ENCODE data around the gene MCCD1.

The MCCD1 gene

GRCh38 chr6:31560697-31561058 lies 31.9 kb downstream of the MCCD1 start:
- Histone ChIP-seq H3K27me3 (ENCODE audit: control insufficient read depth, insufficient read depth, low read length) (no peaks in the 10 kb centered on the region), H3K9ac (ENCODE audit: low read length) (no peak overlapping the region), H3K27ac (ENCODE audit: low read length) (no peak overlapping the region), H3K36me3 (ENCODE audit: control insufficient read depth, low read depth, low read length) (peaks cover 4% of the 10 kb centered on the region), H3K4me3 (ENCODE audit: low read length) (no peak overlapping the region), H3K9me3 (ENCODE audit: control insufficient read depth, low read depth, low read length) (no peaks in the 10 kb centered on the region), H3K4me1 (ENCODE audit: control insufficient read depth, low read depth, low read length) (no peaks in the 10 kb centered on the region)

- Histone ChIP-seq H3K36me3 (ENCODE audit: control insufficient read depth, low read depth, low read length) (no peaks in the 10 kb centered on the region), H3K4me3 (ENCODE audit: low read length) (no peak overlapping the region), H3K27me3 (ENCODE audit: control insufficient read depth, insufficient read depth, low read length) (no peaks in the 10 kb centered on the region), H3K9me3 (ENCODE audit: control insufficient read depth, low read depth, low read length) (no peaks in the 10 kb centered on the region), H3K9ac (ENCODE audit: low read length) (no peak overlapping the region), H3K27ac (ENCODE audit: low read length) (no peak overlapping the region), H3K4me1 (ENCODE audit: control insufficient read depth, low read depth, low read length) (no peaks in the 10 kb centered on the region)
Observed at GRCh38 chr6:31567531-31568370, 39.0 kb downstream of the MCCD1 start.

GRCh38 chr6:31568537-31568961 lies 39.8 kb downstream of the MCCD1 start:
- Histone ChIP-seq H3K9me3 (ENCODE audit: control insufficient read depth, low read depth, low read length) (no peaks in the 10 kb centered on the region), H3K4me3 (ENCODE audit: low read length) (no peak overlapping the region), H3K36me3 (ENCODE audit: control insufficient read depth, low read depth, low read length) (no peaks in the 10 kb centered on the region), H3K27me3 (ENCODE audit: control insufficient read depth, insufficient read depth, low read length) (no peaks in the 10 kb centered on the region), H3K4me1 (ENCODE audit: control insufficient read depth, low read depth, low read length) (no peaks in the 10 kb centered on the region), H3K27ac (ENCODE audit: low read length) (no peak overlapping the region), H3K9ac (ENCODE audit: low read length) (no peak overlapping the region)

- no peak overlapping the region for H3K4me3 ChIP-seq (ENCODE audit: low read length)
- H3K4me1 ChIP-seq (ENCODE audit: control insufficient read depth, low read depth, low read length) = no peaks in the 10 kb centered on the region
- no peaks in the 10 kb centered on the region for H3K27me3 ChIP-seq (ENCODE audit: control insufficient read depth, insufficient read depth, low read length)
- H3K9me3 ChIP-seq (ENCODE audit: control insufficient read depth, low read depth, low read length) = no peaks in the 10 kb centered on the region
- H3K27ac ChIP-seq (ENCODE audit: low read length) = no peak overlapping the region
- no peaks in the 10 kb centered on the region for H3K36me3 ChIP-seq (ENCODE audit: control insufficient read depth, low read depth, low read length)
- H3K9ac ChIP-seq (ENCODE audit: low read length) = no peak overlapping the region
Observed at GRCh38 chr6:31569861-31570536, 41.2 kb downstream of the MCCD1 start.

- Histone ChIP-seq H3K27me3 (ENCODE audit: control insufficient read depth, insufficient read depth, low read length) (peaks cover 6% of the 10 kb centered on the region), H3K27ac (ENCODE audit: low read length) (no peak within 1 kb of the TSS), H3K9me3 (ENCODE audit: control insufficient read depth, low read depth, low read length) (no peaks in the 10 kb centered on the region), H3K9ac (ENCODE audit: low read length) (no peak within 1 kb of the TSS), H3K4me1 (ENCODE audit: control insufficient read depth, low read depth, low read length) (no peaks in the 10 kb centered on the region), H3K4me3 (ENCODE audit: low read length) (no peak within 1 kb of the TSS), H3K36me3 (ENCODE audit: control insufficient read depth, low read depth, low read length) (no peaks in the 10 kb centered on the region)
Observed at GRCh38 chr6:31572041-31572911, 43.5 kb downstream of the MCCD1 start, which contains the start of gene LTA. Gene LTA (plus strand): TSS chr6:31572289. CDS start chr6:31572743, 454 bp downstream.

GRCh38 chr6:31573239-31574105 lies 44.7 kb downstream of the MCCD1 start:
- H3K4me3 ChIP-seq (ENCODE audit: low read length) = no peak overlapping the region
- peaks cover 6% of the 10 kb centered on the region for H3K27me3 ChIP-seq (ENCODE audit: control insufficient read depth, insufficient read depth, low read length)
- no peak overlapping the region for H3K9ac ChIP-seq (ENCODE audit: low read length)
- H3K4me1 ChIP-seq (ENCODE audit: control insufficient read depth, low read depth, low read length) = no peaks in the 10 kb centered on the region
- H3K9me3 ChIP-seq (ENCODE audit: control insufficient read depth, low read depth, low read length) = no peaks in the 10 kb centered on the region
- H3K36me3 ChIP-seq (ENCODE audit: control insufficient read depth, low read depth, low read length) = no peaks in the 10 kb centered on the region
- no peak overlapping the region for H3K27ac ChIP-seq (ENCODE audit: low read length)

GRCh38 chr6:31574106-31575061 lies 45.6 kb downstream of the MCCD1 start:
- peaks cover 6% of the 10 kb centered on the region for H3K27me3 ChIP-seq (ENCODE audit: control insufficient read depth, insufficient read depth, low read length)
- H3K36me3 ChIP-seq (ENCODE audit: control insufficient read depth, low read depth, low read length) = no peaks in the 10 kb centered on the region
- no peak overlapping the region for H3K9ac ChIP-seq (ENCODE audit: low read length)
- no peak overlapping the region for H3K27ac ChIP-seq (ENCODE audit: low read length)
- no peak overlapping the region for H3K4me3 ChIP-seq (ENCODE audit: low read length)
- no peaks in the 10 kb centered on the region for H3K4me1 ChIP-seq (ENCODE audit: control insufficient read depth, low read depth, low read length)
- H3K9me3 ChIP-seq (ENCODE audit: control insufficient read depth, low read depth, low read length) = no peaks in the 10 kb centered on the region

GRCh38 chr6:31575335-31575901 lies 46.7 kb downstream of the MCCD1 start, which contains the start of gene TNF:
Gene TNF (plus strand): TSS chr6:31575565. CDS start chr6:31575742, 177 bp downstream.
- H3K9ac ChIP-seq (ENCODE audit: low read length) = no peak within 1 kb of the TSS
- H3K36me3 ChIP-seq (ENCODE audit: control insufficient read depth, low read depth, low read length) = no peaks in the 10 kb centered on the region
- H3K4me1 ChIP-seq (ENCODE audit: control insufficient read depth, low read depth, low read length) = peaks cover 3% of the 10 kb centered on the region
- H3K27me3 ChIP-seq (ENCODE audit: control insufficient read depth, insufficient read depth, low read length) = peaks cover 14% of the 10 kb centered on the region
- H3K27ac ChIP-seq (ENCODE audit: low read length) = no peak within 1 kb of the TSS
- no peaks in the 10 kb centered on the region for H3K9me3 ChIP-seq (ENCODE audit: control insufficient read depth, low read depth, low read length)
- no peak within 1 kb of the TSS for H3K4me3 ChIP-seq (ENCODE audit: low read length)

GRCh38 chr6:31575952-31576685 lies 47.4 kb downstream of the MCCD1 start:
- Histone ChIP-seq H3K36me3 (ENCODE audit: control insufficient read depth, low read depth, low read length) (no peaks in the 10 kb centered on the region), H3K9ac (ENCODE audit: low read length) (no peak overlapping the region), H3K27ac (ENCODE audit: low read length) (no peak overlapping the region), H3K9me3 (ENCODE audit: control insufficient read depth, low read depth, low read length) (no peaks in the 10 kb centered on the region), H3K4me1 (ENCODE audit: control insufficient read depth, low read depth, low read length) (peaks cover 5% of the 10 kb centered on the region), H3K27me3 (ENCODE audit: control insufficient read depth, insufficient read depth, low read length) (peaks cover 17% of the 10 kb centered on the region), H3K4me3 (ENCODE audit: low read length) (no peak overlapping the region)

Measured in iPS-18a (cell line).